IMR-90 (cell line): ENCODE measurements around the gene ZNF879. TPM values are rescaled to one million over a fixed set of nuclear protein-coding genes. Genes with fewer than 3 reads are reported as not detected.

ENCODE experiments used
- ATAC-seq: fragments of 200-7000 bp; cut with Tn5 transposase; 2 replicates; pipeline ENCODE4 v1.9.1; 2020; ENCODE audit warnings: low read depth, mild to moderate bottlenecking, moderate library complexity
- BruUV-seq: library from RNA; stranded (reverse); fragments of 400-500 nt; replicated peaks from 2 replicates; lab custom pipeline; 2021; lab: Mats Ljungman, UMichigan
- CTCF ChIA-PET: fragments of 300-600 bp; formaldehyde crosslinking; extraction: SDS; loops from one replicate; lab custom pipeline; 2021; ENCODE audit warnings: antibody characterized with exemption; lab: Yijun Ruan, JAX
- POLR2A ChIA-PET: fragments of 300-600 bp; sonication (Branson Sonifier 250); formaldehyde crosslinking; loops from one replicate; lab custom pipeline; 2022; ENCODE audit warnings: antibody characterized with exemption; ENCODE audit not compliant: unreplicated experiment; lab: Charles Lee
- DNase-seq: peaks from one replicate; pipeline ENCODE4 v3.0.0; 2013
- H2AFZ ChIP-seq: replicated peaks from 2 replicates; pipeline ENCODE3; 2013; ENCODE audit warnings: low read length, mild to moderate bottlenecking; ENCODE audit not compliant: poor library complexity
- H2AK5ac ChIP-seq: 2 replicates; pipeline ENCODE4 v1.6.1; 2013; ENCODE audit warnings: low read depth, low read length, inconsistent platforms
- H2AK9ac ChIP-seq: replicated peaks from 2 replicates; pipeline ENCODE3; 2013; ENCODE audit warnings: mild to moderate bottlenecking, low read depth, low read length, moderate library complexity; ENCODE audit not compliant: poor library complexity
- H2BK120ac ChIP-seq: 2 replicates; pipeline ENCODE4 v1.6.1; 2013; ENCODE audit warnings: low read depth, low read length, inconsistent platforms
- H2BK15ac ChIP-seq: 3 replicates; pipeline ENCODE4 v1.6.1; 2013; ENCODE audit warnings: low read depth, low read length, inconsistent platforms
- H2BK20ac ChIP-seq: 2 replicates; pipeline ENCODE4 v1.6.1; 2013; ENCODE audit warnings: low read depth, mild to moderate bottlenecking, inconsistent platforms, low read length, moderate library complexity
- H2BK5ac ChIP-seq: 2 replicates; pipeline ENCODE4 v1.6.1; 2013; ENCODE audit warnings: mild to moderate bottlenecking, low read depth, low read length, inconsistent platforms; ENCODE audit not compliant: poor library complexity, severe bottlenecking
- H3K14ac ChIP-seq: replicated peaks from 2 replicates; pipeline ENCODE4 v1.6.1; 2013; ENCODE audit warnings: low read depth, low read length, inconsistent platforms
- H3K18ac ChIP-seq: 2 replicates; pipeline ENCODE4 v1.6.1; 2013; ENCODE audit warnings: low read depth, low read length, control low read depth
- H3K23ac ChIP-seq: 2 replicates; pipeline ENCODE4 v1.6.1; 2013; ENCODE audit warnings: low read depth, low read length, inconsistent platforms
- H3K27ac ChIP-seq: 2 replicates; pipeline ENCODE4 v1.5.1; 2013; ENCODE audit warnings: mild to moderate bottlenecking, control low read depth, low read length; ENCODE audit not compliant: insufficient read depth
- H3K27me3 ChIP-seq: 2 replicates; pipeline ENCODE4 v1.6.1; 2013; ENCODE audit warnings: low read length; ENCODE audit not compliant: control insufficient read depth, insufficient read depth
- H3K36me3 ChIP-seq: 2 replicates; pipeline ENCODE4 v1.6.1; 2013; ENCODE audit warnings: low read length, mixed read lengths; ENCODE audit not compliant: control insufficient read depth, insufficient read depth
- H3K4ac ChIP-seq: 2 replicates; pipeline ENCODE4 v1.6.1; 2013; ENCODE audit warnings: low read depth, low read length, inconsistent platforms
- H3K4me1 ChIP-seq: 2 replicates; pipeline ENCODE4 v1.6.1; 2013; ENCODE audit warnings: low read length, mixed read lengths; ENCODE audit not compliant: control insufficient read depth, insufficient read depth
- H3K4me2 ChIP-seq: 2 replicates; pipeline ENCODE4 v1.6.1; 2013; ENCODE audit warnings: low read depth, mild to moderate bottlenecking, control low read depth, low read length, moderate library complexity
- H3K4me3 ChIP-seq: 2 replicates; pipeline ENCODE4 v1.5.1; 2013; ENCODE audit warnings: low read depth, mild to moderate bottlenecking, control low read depth, low read length, moderate library complexity; ENCODE audit not compliant: insufficient read depth
- H3K56ac ChIP-seq: 2 replicates; pipeline ENCODE4 v1.6.1; 2013; ENCODE audit warnings: low read length, inconsistent platforms; ENCODE audit not compliant: insufficient read depth; ENCODE audit errors: extremely low read depth
- H3K79me1 ChIP-seq, 2 experiments: 2 replicates each; pipeline ENCODE4 v1.6.1; 2013; ENCODE audit warnings: low read length in 2 of 2, inconsistent platforms in 1 of 2, low read depth in 1 of 2
- H3K9ac ChIP-seq: 2 replicates; pipeline ENCODE4 v1.6.1; 2013; ENCODE audit warnings: low read depth, low read length, control low read depth
- H3K9me1 ChIP-seq: 2 replicates; pipeline ENCODE4 v1.6.1; 2013; ENCODE audit warnings: low read length, inconsistent platforms; ENCODE audit not compliant: insufficient read depth
- H3K9me3 ChIP-seq: 2 replicates; pipeline ENCODE4 v1.6.1; 2013; ENCODE audit warnings: low read length; ENCODE audit not compliant: control insufficient read depth, insufficient read depth
- H4K20me1 ChIP-seq: 2 replicates; pipeline ENCODE4 v1.6.1; 2013; ENCODE audit warnings: low read length, inconsistent platforms; ENCODE audit not compliant: insufficient read depth
- H4K5ac ChIP-seq: 2 replicates; pipeline ENCODE4 v1.6.1; 2013; ENCODE audit warnings: mild to moderate bottlenecking, low read depth, low read length, control low read depth
- H4K8ac ChIP-seq, 2 experiments: 2 replicates each; pipeline ENCODE4 v1.6.1; 2013; ENCODE audit warnings: low read depth in 2 of 2, low read length in 2 of 2, control low read depth in 1 of 2, inconsistent platforms in 1 of 2
- H4K91ac ChIP-seq: 2 replicates; pipeline ENCODE4 v1.6.1; 2013; ENCODE audit warnings: low read depth, low read length, inconsistent platforms; ENCODE audit not compliant: insufficient read depth
- BHLHE40 ChIP-seq: fragments of 150-350 bp; IDR thresholded peaks from 2 replicates; pipeline ENCODE4 v1.6.1; 2016; ENCODE audit warnings: mild to moderate bottlenecking, low read depth, low read length
- CEBPB ChIP-seq: IDR thresholded peaks from 2 replicates; pipeline ENCODE4 v1.6.1; 2012; ENCODE audit warnings: low read depth, low read length, improper control_type of control experiment
- CHD1 ChIP-seq: IDR thresholded peaks from 2 replicates; pipeline ENCODE4 v1.6.1; 2012; ENCODE audit warnings: low read depth, low read length, improper control_type of control experiment
- CTCF ChIP-seq: conservative IDR thresholded peaks from 2 replicates; pipeline ENCODE4 v1.5.1; 2012; ENCODE audit warnings: mild to moderate bottlenecking, low read depth, low read length, improper control_type of control experiment
- ELK1 ChIP-seq: fragments of 150-350 bp; IDR thresholded peaks from 2 replicates; pipeline ENCODE4 v1.6.1; 2016; ENCODE audit warnings: low read depth, mild to moderate bottlenecking, low read length, moderate library complexity, borderline replicate concordance
- FOS ChIP-seq: fragments of 150-350 bp; IDR thresholded peaks from 2 replicates; pipeline ENCODE4 v1.6.1; 2016; ENCODE audit warnings: low read depth, low read length
- MAFK ChIP-seq: IDR thresholded peaks from 2 replicates; pipeline ENCODE4 v1.6.1; 2012; ENCODE audit warnings: low read depth, low read length, improper control_type of control experiment
- MAZ ChIP-seq: IDR thresholded peaks from 2 replicates; pipeline ENCODE4 v1.6.1; 2012; ENCODE audit warnings: low read depth, mild to moderate bottlenecking, low read length, improper control_type of control experiment, moderate library complexity, borderline replicate concordance
- MXI1 ChIP-seq: IDR thresholded peaks from 2 replicates; pipeline ENCODE4 v1.6.1; 2012; ENCODE audit warnings: low read depth, mild to moderate bottlenecking, low read length, moderate library complexity, borderline replicate concordance
- NFE2L2 ChIP-seq: fragments of 150-350 bp; IDR thresholded peaks from 2 replicates; pipeline ENCODE4 v1.6.1; 2016; ENCODE audit warnings: low read depth, mild to moderate bottlenecking, low read length
- POLR2A ChIP-seq: IDR thresholded peaks from 2 replicates; pipeline ENCODE4 v1.6.1; 2012; ENCODE audit warnings: mild to moderate bottlenecking, low read depth, low read length
- RAD21 ChIP-seq: IDR thresholded peaks from 2 replicates; pipeline ENCODE4 v1.6.1; 2012; ENCODE audit warnings: low read length, improper control_type of control experiment
- RCOR1 ChIP-seq: IDR thresholded peaks from 2 replicates; pipeline ENCODE4 v1.6.1; 2012; ENCODE audit warnings: mild to moderate bottlenecking, low read length, improper control_type of control experiment; ENCODE audit not compliant: insufficient replicate concordance
- RFX5 ChIP-seq: IDR thresholded peaks from 2 replicates; pipeline ENCODE4 v1.8.0; 2012; ENCODE audit warnings: low read depth, mild to moderate bottlenecking, low read length, moderate library complexity
- SMC3 ChIP-seq: fragments of 150-350 bp; IDR thresholded peaks from 2 replicates; pipeline ENCODE4 v1.6.1; 2016; ENCODE audit warnings: low read depth, mild to moderate bottlenecking, antibody characterized with exemption, low read length, moderate library complexity
- USF2 ChIP-seq: fragments of 150-350 bp; IDR thresholded peaks from 2 replicates; pipeline ENCODE4 v1.6.1; 2017; ENCODE audit warnings: mild to moderate bottlenecking, antibody characterized with exemption, low read length, low read depth
- WGBS, 2 experiments: methylation state at CpG; one replicate each; pipeline versions ENCODE4 v1.1.5 to v1.1.7; 2013; ENCODE audit warnings: missing lambda C conversion rate in 2 of 2; ENCODE audit not compliant: insufficient read length in 1 of 2; ENCODE audit errors: extremely low coverage in 2 of 2; 5-methylcytosine and 5-hydroxymethylcytosine counted together
- dilution Hi-C: fragments of 300-500 bp; cut with HindIII; formaldehyde crosslinking; loops from one replicate; pipeline ENCODE4 v1.14.3; 2018; ENCODE audit warnings: low sequenced_read_pairs; ENCODE audit not compliant: unreplicated experiment
- in situ Hi-C: fragments of 300-500 bp; cut with MboI; formaldehyde crosslinking; loops from 3 replicates; pipeline ENCODE4 v1.14.3; 2019; ENCODE audit warnings: low sequenced_read_pairs, inconsistent platforms, mixed read lengths
- intact Hi-C: fragments of 100-400 bp; cut with micrococcal nuclease; formaldehyde crosslinking; loops from 2 replicates; pipeline ENCODE4 v1.10.0; 2022
- polyA plus RNA-seq, 3 experiments: library from polyadenylated mRNA; depleted of rRNA; stranded (reverse); fragments of >200 nt; gene quantifications; 2 replicates each; pipeline ENCODE4 v1.2.3, GENCODE V29; 2012; ENCODE audit warnings: low replicate concordance in 1 of 3
- total RNA-seq: library from RNA; depleted of rRNA; stranded (reverse); fragments of >200 nt; gene quantifications from 2 replicates; pipeline ENCODE4 v1.2.3, GENCODE V29; 2012

Gene ZNF879
- total and polyA plus RNA-seq, 2 of the 4 experiments (the other 2 are of a cell fraction) = 1.4 to 3.4 TPM

GRCh38 chr5:179006564-179006963 is 17.0 kb upstream of the ZNF879 start:
- Histone ChIP-seq H4K20me1 (no peaks in the 10 kb centered on the region), H3K4ac (no peak overlapping the region), H3K4me3 (no peak overlapping the region), H3K36me3 (no peaks in the 10 kb centered on the region), H4K91ac (no peak overlapping the region), H3K27me3 (no peaks in the 10 kb centered on the region), H4K5ac (no peak overlapping the region), H3K23ac (no peak overlapping the region), H2BK5ac (no peak overlapping the region), H2BK120ac (no peak overlapping the region), H3K27ac (no peak overlapping the region), H3K18ac (no peak overlapping the region), H3K14ac (no peak overlapping the region), H2AK9ac (no peak overlapping the region), H3K4me1 (no peaks in the 10 kb centered on the region), H2BK20ac (no peak overlapping the region), H3K9me1 (no peaks in the 10 kb centered on the region), H3K79me1 (no peaks in the 10 kb centered on the region), H2AFZ (no peak overlapping the region), H2BK15ac (no peak overlapping the region), H3K9me3 (peaks cover 2% of the 10 kb centered on the region), H3K56ac (no peak overlapping the region), H4K8ac (no peak overlapping the region), H2AK5ac (no peak overlapping the region), H3K9ac (no peak overlapping the region), H3K4me2 (no peak overlapping the region)
- TF ChIP-seq USF2 = no peak
- TF ChIP-seq CTCF = no peak
- TF ChIP-seq RCOR1 = no peak
- no peak for TF ChIP-seq RAD21
- no peak for TF ChIP-seq CHD1
- TF ChIP-seq BHLHE40 = no peak
- no peak for TF ChIP-seq POLR2A
- TF ChIP-seq CEBPB = no peak
- no peak for TF ChIP-seq RFX5
- no peak for TF ChIP-seq FOS
- TF ChIP-seq MAZ = no peak
- TF ChIP-seq MXI1 = no peak
- no peak for TF ChIP-seq NFE2L2
- TF ChIP-seq SMC3 = no peak
- TF ChIP-seq ELK1 = no peak
- TF ChIP-seq MAFK = no peak
- in situ Hi-C loops (no loop called here), intact Hi-C loops (no loop called here), dilution Hi-C loops (no loop called here)
- ATAC-seq = no peak
- no CpG with 5 or more reads among the region's 2 CpGs for WGBS, 2 experiments
- no peak for DNase-seq
- BruUV-seq = no TSS peak
- CTCF ChIA-PET = no interaction called here
- POLR2A ChIA-PET = no interaction called here
